Activated gamma-delta T cell treated with Interleukin-2 at 50 U/mL for 16 hours (primary cell): ENCODE measurements around the gene ZNF292.
"Not testable (repeated sequence)": the region's sequence is repeated elsewhere in the genome, so short reads cannot be mapped to it uniquely, and the experiment has no call there.

Experiments
- DNase-seq: peaks from one replicate; pipeline ENCODE4 v3.0.0-alpha.2; 2020

ZNF292 gene

DNA sequence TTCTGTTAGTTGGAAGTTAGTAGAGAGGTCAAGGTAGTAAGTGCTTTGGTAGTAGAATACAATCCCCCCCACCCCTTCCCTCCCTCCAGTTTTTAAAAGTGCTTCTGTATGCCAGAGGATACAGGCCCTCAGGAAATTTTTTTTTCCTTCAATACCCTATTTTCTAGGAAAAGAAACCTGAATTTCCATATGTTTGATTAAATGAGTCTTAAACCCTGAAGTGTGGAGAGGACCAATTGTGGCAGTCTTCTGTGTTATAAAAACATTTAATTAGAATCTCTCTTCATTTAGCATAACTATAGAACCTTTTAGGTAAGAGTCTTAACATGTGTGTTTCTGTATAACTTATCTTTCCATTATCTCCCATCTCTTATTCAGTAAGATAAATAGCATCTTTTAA lies 59.5 kb downstream of the ZNF292 start:
- DNase-seq, result no peak

- no peak for DNase-seq
Observed at GRCh38 chr6:87220997-87221396, 65.6 kb downstream of the ZNF292 start.

DNA sequence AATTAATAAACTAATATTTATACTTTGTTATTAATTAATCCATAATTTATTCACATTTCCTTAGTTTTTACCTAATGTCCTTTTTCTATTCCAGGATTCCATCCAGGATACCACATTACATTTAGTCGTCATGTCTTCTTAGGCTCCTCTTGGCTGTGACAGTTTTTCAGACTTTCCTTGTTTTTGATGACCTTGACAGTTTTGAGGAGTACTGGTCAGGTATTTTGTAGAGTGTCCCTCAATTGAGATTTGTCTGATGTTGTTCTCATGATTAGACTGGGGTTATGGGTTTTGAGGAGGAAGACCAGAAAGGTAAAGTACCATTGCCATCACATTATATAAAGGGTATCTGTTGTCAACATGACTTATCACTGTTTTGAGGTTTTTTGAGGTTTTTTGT lies 67.3 kb downstream of the ZNF292 start:
- DNase-seq, result no peak

GRCh38 chr6:87224971-87225370 lies 69.6 kb downstream of the ZNF292 start:
- no peak for DNase-seq

DNA sequence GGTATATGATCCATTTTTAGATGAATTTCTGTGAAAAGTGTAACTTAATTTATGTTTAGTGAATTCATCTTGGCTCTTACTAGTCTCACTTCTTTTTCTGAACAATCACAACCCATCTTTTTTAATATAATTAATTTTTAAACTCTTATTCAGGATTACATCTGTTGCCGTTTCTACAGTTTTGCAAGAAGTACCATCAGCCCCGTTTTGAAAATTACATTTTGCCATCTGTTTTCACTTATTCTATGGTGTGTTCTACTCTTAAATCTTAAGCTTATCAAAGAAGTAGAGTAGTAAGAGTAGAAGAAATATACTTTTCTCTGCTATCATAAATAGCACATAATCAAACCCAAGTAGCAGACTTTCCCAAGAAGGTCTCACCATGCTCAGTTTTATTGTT lies 70.1 kb downstream of the ZNF292 start:
- DNase-seq, result no peak

- no peak for DNase-seq
Observed at GRCh38 chr6:87225937-87226336, 70.6 kb downstream of the ZNF292 start.

DNA sequence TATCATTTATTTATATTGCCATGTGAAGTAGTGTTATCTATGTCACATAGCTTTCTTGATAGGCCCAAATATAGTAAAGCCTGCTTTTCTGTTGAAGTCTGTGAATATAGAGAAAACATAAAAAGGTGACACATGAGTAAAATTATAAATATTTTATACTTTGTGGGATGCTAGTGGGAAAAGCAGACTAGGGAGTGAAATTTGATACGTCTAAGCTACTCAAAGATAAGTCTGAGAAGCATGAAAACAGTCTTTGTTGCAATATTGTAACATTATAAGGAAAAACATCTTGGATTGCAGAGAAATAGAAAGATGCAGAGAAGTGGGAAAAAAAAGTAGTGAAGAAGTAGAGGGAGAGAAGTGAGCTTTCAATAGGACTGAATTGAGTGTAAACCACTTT lies 75.4 kb downstream of the ZNF292 start:
- no peak for DNase-seq

DNA sequence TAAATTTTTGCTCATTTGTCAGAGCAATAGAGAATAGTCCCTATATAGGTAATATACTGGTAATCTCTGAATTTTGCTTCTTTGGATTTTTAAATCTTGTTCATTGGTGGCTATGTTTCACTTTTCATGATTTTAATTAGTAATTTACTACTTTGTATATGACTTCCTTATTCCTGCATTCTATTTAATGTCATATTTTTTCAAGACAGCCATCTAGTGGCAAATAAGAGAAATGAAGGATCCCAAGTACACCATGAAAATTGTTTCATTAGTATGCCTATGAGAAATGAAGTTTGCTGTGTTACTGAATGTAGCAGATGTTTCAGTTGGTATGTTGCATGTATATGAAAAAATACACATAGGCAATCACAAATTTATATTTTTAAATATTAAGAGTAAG lies 82.4 kb downstream of the ZNF292 start:
- DNase-seq, result no peak

DNA sequence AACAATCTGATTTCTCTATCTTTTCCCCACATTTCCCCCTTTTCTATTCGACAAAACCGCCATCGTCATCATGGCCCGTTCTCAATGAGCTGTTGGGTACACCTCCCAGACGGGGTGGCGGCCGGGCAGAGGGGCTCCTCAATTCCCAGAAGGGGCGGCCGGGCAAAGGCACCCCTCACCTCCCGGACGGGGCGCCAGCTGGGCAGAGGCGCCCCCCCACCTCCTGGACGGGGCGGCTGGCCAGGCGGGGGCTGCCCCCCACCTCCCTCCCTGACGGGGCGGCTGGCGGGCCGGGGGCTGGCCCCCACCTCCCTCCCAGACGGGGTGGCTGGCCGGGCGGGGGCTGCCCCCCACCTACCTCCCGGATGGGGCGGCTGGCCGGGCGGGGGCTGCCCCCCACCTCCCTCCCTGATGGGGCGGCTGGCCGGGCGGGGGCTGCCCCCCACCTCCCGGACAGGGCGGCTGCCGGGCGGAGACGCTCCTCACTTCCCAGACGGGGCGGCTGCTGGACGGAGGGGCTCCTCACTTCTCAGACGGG lies 83.8 kb downstream of the ZNF292 start:
- not testable (repeated sequence) for DNase-seq

DNA sequence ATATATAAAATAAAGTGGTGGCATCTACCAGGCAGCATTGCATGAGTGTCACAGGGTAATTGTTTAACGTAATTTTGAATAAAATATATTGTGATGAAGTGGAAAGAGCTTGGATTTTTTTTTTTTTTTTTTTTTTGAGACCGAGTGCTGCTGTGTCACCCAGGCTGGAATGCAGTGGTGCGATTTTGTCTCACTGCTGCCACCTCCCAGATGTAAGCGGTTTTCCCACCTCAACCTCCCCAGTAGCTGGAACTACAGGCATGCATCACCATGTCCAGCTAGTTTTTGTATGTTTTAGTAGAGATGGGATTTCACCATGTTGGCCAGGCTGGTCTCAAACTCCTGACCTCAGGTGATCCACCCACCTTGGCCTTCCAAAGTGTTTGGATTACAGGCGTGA lies 85.9 kb downstream of the ZNF292 start:
- DNase-seq, result no peak

DNA sequence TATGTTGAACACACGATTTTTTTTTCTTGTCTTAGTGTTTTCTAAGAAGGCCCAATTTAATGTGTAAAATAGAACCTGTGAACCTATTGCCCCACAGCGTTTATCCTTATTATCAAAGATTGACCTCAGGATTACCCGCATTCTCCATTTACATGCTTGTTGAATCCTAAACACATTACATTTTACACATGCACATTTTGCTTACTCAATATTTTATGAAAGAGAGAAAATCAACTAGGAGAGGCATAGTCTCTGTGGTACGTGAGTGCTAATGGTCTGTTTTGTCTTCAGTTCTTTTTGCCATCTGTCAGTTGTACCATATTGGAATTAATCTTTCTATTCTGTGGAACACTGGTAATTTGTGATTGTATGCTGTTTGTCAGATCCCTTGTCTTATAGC lies 86.9 kb downstream of the ZNF292 start:
- no peak for DNase-seq

- DNase-seq, result no peak
Observed at GRCh38 chr6:87243812-87244211, 88.4 kb downstream of the ZNF292 start.

DNA sequence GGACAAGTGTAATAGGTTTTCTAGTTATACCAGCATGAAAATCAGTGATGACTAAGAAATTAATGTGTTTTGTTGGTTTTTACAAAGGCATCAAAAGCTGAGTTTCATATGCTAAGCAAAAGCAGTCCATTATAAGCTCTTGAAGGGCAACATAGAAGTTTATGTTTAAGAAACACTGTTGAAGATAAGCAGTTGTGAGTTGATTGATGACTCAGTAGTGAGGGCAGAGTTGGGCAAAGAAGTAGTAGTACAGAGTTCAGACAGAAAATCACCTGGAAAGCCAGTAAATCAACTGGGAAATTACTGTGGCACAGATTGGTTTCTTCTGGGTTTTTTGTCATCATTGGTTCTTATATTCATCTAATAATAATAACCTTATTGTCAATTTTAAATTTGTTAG lies 89.0 kb downstream of the ZNF292 start:
- no peak for DNase-seq

DNA sequence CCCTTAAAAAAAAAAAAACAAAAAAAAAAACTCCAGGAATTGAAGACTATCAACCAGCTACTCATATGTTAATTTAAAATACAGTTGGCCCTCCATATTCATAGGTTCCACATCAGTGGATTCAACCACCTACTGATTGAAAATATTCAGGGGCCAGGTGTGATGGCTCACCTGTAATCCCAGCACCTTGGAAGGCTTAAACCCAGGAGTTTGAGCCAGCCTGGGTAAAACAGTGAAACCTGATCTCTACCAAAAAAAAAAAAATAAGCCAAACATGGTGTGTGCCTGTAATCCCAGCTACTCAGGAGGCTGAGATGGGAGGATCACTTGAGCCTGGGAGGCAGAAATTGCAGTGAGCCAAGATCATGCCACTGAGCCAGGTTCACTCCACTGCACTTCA lies 94.7 kb downstream of the ZNF292 start:
- DNase-seq, result no peak

DNA sequence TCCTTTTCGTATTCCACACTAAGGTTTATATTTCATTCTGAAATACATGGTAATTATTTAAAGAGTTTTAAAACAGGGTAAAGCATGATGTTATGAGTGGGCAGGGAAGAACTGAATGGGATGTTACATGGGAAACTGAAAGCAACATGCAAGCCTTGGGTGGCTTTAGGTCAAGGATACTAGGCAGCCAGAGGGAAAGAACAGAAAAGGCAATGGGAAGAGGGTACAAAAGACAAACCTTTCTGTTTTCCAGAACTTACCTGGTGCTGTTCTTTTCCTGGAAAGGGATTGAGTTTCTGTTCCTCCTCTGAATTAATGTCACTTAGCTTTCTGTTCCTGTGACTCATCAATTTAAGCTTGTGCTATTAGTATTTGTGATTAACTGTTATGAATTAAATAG lies 95.9 kb downstream of the ZNF292 start:
- DNase-seq, result no peak

DNA sequence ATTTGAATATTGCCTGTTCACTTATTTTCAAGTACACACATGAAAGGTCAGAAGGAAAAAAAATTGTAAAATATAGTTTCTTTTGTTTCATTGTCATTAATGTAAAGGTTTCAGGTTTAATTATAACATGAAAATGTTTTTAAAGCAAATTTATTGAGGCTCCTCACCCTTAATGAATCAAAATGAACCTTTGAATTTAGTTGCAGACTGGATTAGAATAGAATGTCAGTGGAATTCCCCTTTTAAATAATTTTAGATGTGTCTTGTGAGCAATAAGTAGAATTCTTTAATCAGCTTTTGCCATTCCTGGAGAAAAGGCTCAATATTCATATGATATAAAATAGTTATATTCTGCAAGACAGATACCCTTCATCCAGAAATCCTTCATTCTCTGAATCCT lies 96.4 kb downstream of the ZNF292 start:
- DNase-seq, result no peak

DNA sequence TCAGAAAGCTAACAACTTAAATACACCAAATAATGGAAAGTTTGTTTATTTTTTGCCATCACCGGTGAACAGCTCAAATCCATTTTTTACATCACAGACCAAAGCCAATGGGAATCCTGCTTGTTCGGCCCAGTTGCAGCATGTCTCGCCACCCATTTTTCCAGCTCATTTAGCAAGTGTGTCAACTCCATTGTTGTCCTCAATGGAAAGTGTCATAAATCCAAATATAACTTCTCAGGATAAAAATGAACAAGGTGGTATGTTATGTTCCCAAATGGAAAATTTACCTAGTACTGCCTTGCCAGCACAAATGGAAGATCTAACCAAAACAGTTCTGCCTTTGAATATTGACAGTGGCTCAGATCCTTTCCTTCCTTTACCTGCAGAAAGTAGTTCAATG lies 101.7 kb downstream of the ZNF292 start:
- DNase-seq, result no peak

DNA sequence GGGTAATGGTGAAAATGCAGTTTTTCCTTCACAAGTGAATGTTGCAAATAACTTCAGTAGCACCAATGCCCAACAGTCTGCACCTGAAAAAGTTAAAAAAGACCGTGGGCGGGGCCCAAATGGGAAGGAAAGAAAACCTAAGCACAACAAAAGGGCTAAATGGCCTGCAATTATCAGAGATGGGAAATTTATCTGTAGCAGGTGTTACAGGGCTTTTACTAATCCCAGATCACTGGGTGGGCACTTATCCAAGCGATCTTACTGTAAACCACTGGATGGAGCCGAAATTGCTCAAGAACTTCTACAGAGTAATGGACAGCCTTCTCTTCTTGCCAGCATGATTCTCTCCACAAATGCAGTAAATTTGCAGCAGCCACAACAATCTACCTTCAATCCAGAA lies 102.2 kb downstream of the ZNF292 start:
- no peak for DNase-seq

- DNase-seq, result no peak
Observed at GRCh38 chr6:87257975-87258374, 102.6 kb downstream of the ZNF292 start.

- DNase-seq, result no peak
Observed at GRCh38 chr6:87259791-87260190, 104.4 kb downstream of the ZNF292 start.

DNA sequence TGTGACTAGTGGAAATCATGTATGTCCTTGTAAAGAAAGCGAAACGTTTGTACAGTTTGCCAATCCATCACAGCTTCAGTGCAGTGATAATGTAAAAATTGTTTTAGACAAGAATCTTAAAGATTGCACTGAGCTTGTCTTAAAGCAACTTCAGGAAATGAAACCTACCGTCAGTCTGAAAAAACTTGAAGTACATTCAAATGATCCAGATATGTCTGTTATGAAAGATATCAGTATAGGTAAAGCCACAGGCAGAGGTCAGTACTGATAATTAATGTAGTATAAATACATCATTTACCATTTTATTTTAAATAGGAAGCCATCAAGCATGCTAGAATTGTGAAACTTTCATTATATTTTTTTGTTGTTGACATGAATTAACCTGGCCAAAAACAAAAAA lies 106.2 kb downstream of the ZNF292 start:
- DNase-seq, result no peak

- no peak for DNase-seq
Observed at GRCh38 chr6:87264481-87264880, 109.1 kb downstream of the ZNF292 start.

DNA sequence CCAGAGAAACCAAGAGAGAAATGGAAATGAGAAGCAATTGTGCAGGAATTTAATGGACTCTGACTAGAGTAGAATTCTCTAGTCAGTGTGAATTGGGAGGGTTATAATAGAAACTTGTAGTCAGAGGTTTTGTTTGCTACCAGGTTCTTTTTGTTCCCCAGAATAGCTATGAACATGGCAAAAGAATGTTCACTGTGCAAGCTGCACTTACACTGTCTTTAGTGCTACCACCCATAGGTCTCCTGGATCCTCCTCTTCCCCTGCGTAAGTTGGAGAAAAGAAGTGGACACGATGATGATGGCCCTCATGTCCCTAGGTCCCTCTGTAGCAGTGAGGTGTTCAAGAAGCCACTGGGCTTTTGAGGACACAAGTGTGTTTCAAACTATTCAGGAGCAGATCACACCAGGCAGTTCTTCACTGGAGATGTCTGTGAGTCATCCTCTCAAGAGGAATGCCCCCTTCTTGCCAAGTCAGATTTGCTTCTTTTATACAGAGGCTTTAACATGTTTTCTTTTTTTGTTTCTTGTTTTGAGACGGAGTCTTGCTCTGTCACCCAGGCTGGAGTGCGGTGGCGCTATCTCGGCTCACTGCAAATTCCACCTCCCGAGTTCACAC lies 119.4 kb downstream of the ZNF292 start:
- DNase-seq, result no peak

DNA sequence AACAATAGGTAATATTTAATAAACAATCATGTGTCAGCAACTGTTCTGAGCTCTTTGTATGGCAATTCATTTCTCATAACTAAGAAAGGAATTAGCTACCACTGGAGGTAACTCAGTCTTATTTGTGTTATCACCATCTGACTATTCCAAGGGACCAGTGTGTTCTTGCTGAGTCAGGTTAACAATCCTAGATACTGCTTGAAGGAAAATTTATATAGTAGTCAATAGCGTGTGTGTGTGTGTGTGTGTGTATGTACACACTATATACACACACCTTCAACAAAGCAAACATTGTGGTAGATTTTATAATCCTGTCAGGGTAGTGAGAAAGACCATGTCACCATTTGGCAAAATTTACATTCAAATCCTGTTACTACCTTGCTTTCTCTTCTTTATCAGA lies 121.3 kb downstream of the ZNF292 start:
- no peak for DNase-seq

GRCh38 chr6:87277123-87277522 lies 121.8 kb downstream of the ZNF292 start:
- DNase-seq, result no peak

GRCh38 chr6:87279196-87279595 lies 123.8 kb downstream of the ZNF292 start:
- no peak for DNase-seq
